HCT116 (cell line): ENCODE measurements around the gene KIAA1328. TPM values are rescaled to one million over a fixed set of nuclear protein-coding genes. Genes with fewer than 3 reads are reported as not detected.

Experiments
- ATAC-seq: fragments of 200-7000 bp; cut with Tn5 transposase; 2 replicates; pipeline ENCODE4 v1.9.1; 2020; ENCODE audit warnings: mild to moderate bottlenecking, moderate library complexity
- BruUV-seq: library from RNA; stranded (reverse); fragments of 400-500 nt; replicated peaks from 2 replicates; lab custom pipeline; 2021; lab: Mats Ljungman, UMichigan
- CTCF ChIA-PET: fragments of 300-600 bp; sonication (Branson Sonifier 250); formaldehyde crosslinking; loops from one replicate; lab custom pipeline; 2021; ENCODE audit warnings: antibody characterized with exemption; lab: Charles Lee
- POLR2A ChIA-PET: fragments of 300-600, 350-600 bp; sonication (Branson Sonifier 250); formaldehyde crosslinking; loops from one replicate; lab custom pipeline; 2021; ENCODE audit warnings: antibody characterized with exemption; lab: Charles Lee
- RAD21 ChIA-PET, 2 experiments: fragments of 300-600 bp; sonication (Branson Sonifier 250); formaldehyde crosslinking; loops; one replicate each; lab custom pipeline; 2023; ENCODE audit warnings: low total read pairs in 2 of 2; ENCODE audit not compliant: uncharacterized antibody in 2 of 2, unreplicated experiment in 2 of 2, low non-redundant PET in 1 of 2; lab: Charles Lee
- DNase-seq: peaks from one replicate; pipeline ENCODE4 v3.0.0-alpha.2; 2010; ENCODE audit warnings: low read depth, low spot score
- H2AFZ ChIP-seq: fragments of 200-600 bp; shearing (Covaris generic), sonication (generic); 2 replicates; pipeline ENCODE4 v1.6.1; 2017; ENCODE audit warnings: low read depth, mixed run types, mixed read lengths, antibody characterized with exemption, low read length; ENCODE audit not compliant: poor library complexity, severe bottlenecking
- H3K27ac ChIP-seq: 2 replicates; pipeline ENCODE4 v1.5.1; 2012; ENCODE audit warnings: low read depth, low read length
- H3K27me3 ChIP-seq: fragments of 200-600 bp; sonication (generic); 2 replicates; pipeline ENCODE4 v1.6.1; 2016; ENCODE audit warnings: mixed run types, low read length, mixed read lengths; ENCODE audit not compliant: insufficient read depth
- H3K36me3 ChIP-seq, 2 experiments: fragments of 200-500 bp in 1 of 2; fragments of 200-600 bp in 1 of 2; sonication (Bioruptor generic) in 1 of 2; sonication (generic) in 1 of 2; 2 replicates each; pipeline versions ENCODE4 v1.5.1 to v1.6.1; 2014 to 2016; ENCODE audit warnings: low read length in 2 of 2, inconsistent platforms in 1 of 2, mixed read lengths in 1 of 2, mixed run types in 1 of 2; ENCODE audit not compliant: insufficient read depth in 2 of 2, control insufficient read depth in 1 of 2
- H3K4me1 ChIP-seq, 2 experiments: fragments of 200-600 bp in 1 of 2; sonication (generic) in 1 of 2; 2 replicates each; pipeline versions ENCODE4 v1.5.1 to v1.6.1; 2012 to 2017; ENCODE audit warnings: low read length in 2 of 2, inconsistent platforms in 1 of 2, mild to moderate bottlenecking in 1 of 2, mixed read lengths in 1 of 2, mixed run types in 1 of 2, moderate library complexity in 1 of 2; ENCODE audit not compliant: insufficient read depth in 2 of 2, control insufficient read depth in 1 of 2
- H3K4me2 ChIP-seq: fragments of 200-600 bp; sonication (generic); 2 replicates; pipeline ENCODE4 v1.6.1; 2017; ENCODE audit warnings: mixed run types, low read length, mixed read lengths
- H3K4me3 ChIP-seq, 2 experiments: fragments of 200-600 bp in 1 of 2; sonication (generic) in 1 of 2; replicated peaks in 1 of 2; 2 replicates each; pipeline ENCODE4 v1.5.1; 2011 to 2016; ENCODE audit warnings: low read length in 2 of 2, control low read depth in 1 of 2, low read depth in 1 of 2, mild to moderate bottlenecking in 1 of 2, mixed read lengths in 1 of 2, mixed run types in 1 of 2
- H3K79me2 ChIP-seq: fragments of 200-600 bp; sonication (generic); 2 replicates; pipeline ENCODE4 v1.6.1; 2017; ENCODE audit warnings: mild to moderate bottlenecking, mixed run types, low read length, moderate library complexity, mixed read lengths; ENCODE audit not compliant: insufficient read depth
- H3K9ac ChIP-seq: fragments of 200-600 bp; sonication (generic); 2 replicates; pipeline ENCODE4 v1.6.1; 2016; ENCODE audit warnings: low read length, mixed read lengths
- H3K9me2 ChIP-seq: fragments of 200-600 bp; sonication (generic), shearing (Covaris generic); 2 replicates; pipeline ENCODE4 v1.6.1; 2017; ENCODE audit warnings: mixed run types, mild to moderate bottlenecking, moderate library complexity; ENCODE audit not compliant: insufficient read depth
- H3K9me3 ChIP-seq, 2 experiments: fragments of 200-500 bp in 1 of 2; fragments of 200-600 bp in 1 of 2; sonication (Bioruptor generic) in 1 of 2; sonication (generic) in 1 of 2; 2 replicates each; pipeline ENCODE4 v1.6.1; 2014 to 2017; ENCODE audit warnings: low read length in 2 of 2, mixed read lengths in 2 of 2, inconsistent platforms in 1 of 2, low read depth in 1 of 2, mild to moderate bottlenecking in 1 of 2, mixed run types in 1 of 2, moderate library complexity in 1 of 2; ENCODE audit not compliant: control insufficient read depth in 1 of 2, insufficient read depth in 1 of 2
- H4K20me1 ChIP-seq: fragments of 200-600 bp; sonication (generic), shearing (Covaris generic); 2 replicates; pipeline ENCODE4 v1.6.1; 2017; ENCODE audit warnings: mixed run types, mild to moderate bottlenecking, moderate library complexity; ENCODE audit not compliant: insufficient read depth
- CEBPB ChIP-seq: IDR thresholded peaks from 2 replicates; pipeline ENCODE4 v1.6.1; 2012; ENCODE audit warnings: low read depth
- EGR1 ChIP-seq: IDR thresholded peaks from 2 replicates; pipeline ENCODE4 v1.6.1; 2012; ENCODE audit warnings: low read depth
- ELF1 ChIP-seq: IDR thresholded peaks from 2 replicates; pipeline ENCODE4 v1.6.1; 2012; ENCODE audit warnings: low read depth, borderline replicate concordance
- EZH2 ChIP-seq: fragments of 200-600 bp; sonication (generic); IDR thresholded peaks from 2 replicates; pipeline ENCODE4 v1.6.1; 2017; ENCODE audit warnings: antibody characterized with exemption, mixed run types
- EZH2phosphoT487 ChIP-seq: fragments of 200-600 bp; IDR thresholded peaks from 2 replicates; pipeline ENCODE4 v1.6.1; 2018; ENCODE audit warnings: antibody characterized with exemption, borderline replicate concordance
- FOSL1 ChIP-seq: IDR thresholded peaks from 2 replicates; pipeline ENCODE4 v1.6.1; 2012; ENCODE audit warnings: low read depth
- JUND ChIP-seq: IDR thresholded peaks from 2 replicates; pipeline ENCODE4 v1.6.1; 2012
- POLR2A ChIP-seq: IDR thresholded peaks from 2 replicates; pipeline ENCODE4 v1.7.0; 2011; ENCODE audit warnings: borderline replicate concordance; ENCODE audit not compliant: insufficient read depth, insufficient read length; ENCODE audit errors: extremely low read depth
- POLR2AphosphoS5 ChIP-seq: IDR thresholded peaks from 2 replicates; pipeline ENCODE4 v1.6.1; 2011; ENCODE audit warnings: mild to moderate bottlenecking, low read depth, low read length, moderate library complexity
- RAD21 ChIP-seq: IDR thresholded peaks from 2 replicates; pipeline ENCODE4 v1.6.1; 2012; ENCODE audit warnings: low read depth, mild to moderate bottlenecking
- SIN3A ChIP-seq: IDR thresholded peaks from 2 replicates; pipeline ENCODE4 v1.6.1; 2012; ENCODE audit warnings: low read depth
- ZNF274 ChIP-seq: fragments of 200-500 bp; sonication (Bioruptor generic); IDR thresholded peaks from 2 replicates; pipeline ENCODE4 v1.6.1; 2014; ENCODE audit warnings: mild to moderate bottlenecking, low read depth, low read length, inconsistent platforms
- intact Hi-C: fragments of 100-400 bp; cut with micrococcal nuclease; formaldehyde crosslinking; loops from 2 replicates; pipeline ENCODE4 v1.10.0; 2022
- total RNA-seq: library from RNA; stranded (reverse); gene quantifications from one replicate; pipeline ENCODE4 v1.2.1, GENCODE V29; 2021; ENCODE audit not compliant: unreplicated experiment
- TF ChIP-seq, protein P1 (sequence below): IDR thresholded peaks from 2 replicates; pipeline ENCODE4 v1.6.1; 2011; ENCODE audit warnings: mild to moderate bottlenecking, low read length, moderate library complexity; ENCODE audit not compliant: insufficient replicate concordance; ENCODE audit errors: extremely low read depth
- TF ChIP-seq, protein P2 (sequence below), 3 experiments: fragments of 200-600 bp in 1 of 3; sonication (generic) in 1 of 3; IDR thresholded peaks in 2 of 3; conservative IDR thresholded peaks in 1 of 3; 2 replicates each; pipeline ENCODE4 v1.5.1; 2012 to 2017; ENCODE audit warnings: low read depth in 2 of 3, low read length in 2 of 3, antibody characterized with exemption in 1 of 3, borderline replicate concordance in 1 of 3, control low read depth in 1 of 3, mild to moderate bottlenecking in 1 of 3, mixed read lengths in 1 of 3, mixed run types in 1 of 3, moderate library complexity in 1 of 3; ENCODE audit not compliant: insufficient read depth in 1 of 3
- TF ChIP-seq, protein P3 (sequence below): IDR thresholded peaks from 2 replicates; pipeline ENCODE4 v1.6.1; 2012
- TF ChIP-seq, protein P4 (sequence below): IDR thresholded peaks from 2 replicates; pipeline ENCODE4 v1.6.1; 2012

KIAA1328 gene
- total RNA-seq, 1 experiment from 2014 or later: 5.2 TPM

DNA sequence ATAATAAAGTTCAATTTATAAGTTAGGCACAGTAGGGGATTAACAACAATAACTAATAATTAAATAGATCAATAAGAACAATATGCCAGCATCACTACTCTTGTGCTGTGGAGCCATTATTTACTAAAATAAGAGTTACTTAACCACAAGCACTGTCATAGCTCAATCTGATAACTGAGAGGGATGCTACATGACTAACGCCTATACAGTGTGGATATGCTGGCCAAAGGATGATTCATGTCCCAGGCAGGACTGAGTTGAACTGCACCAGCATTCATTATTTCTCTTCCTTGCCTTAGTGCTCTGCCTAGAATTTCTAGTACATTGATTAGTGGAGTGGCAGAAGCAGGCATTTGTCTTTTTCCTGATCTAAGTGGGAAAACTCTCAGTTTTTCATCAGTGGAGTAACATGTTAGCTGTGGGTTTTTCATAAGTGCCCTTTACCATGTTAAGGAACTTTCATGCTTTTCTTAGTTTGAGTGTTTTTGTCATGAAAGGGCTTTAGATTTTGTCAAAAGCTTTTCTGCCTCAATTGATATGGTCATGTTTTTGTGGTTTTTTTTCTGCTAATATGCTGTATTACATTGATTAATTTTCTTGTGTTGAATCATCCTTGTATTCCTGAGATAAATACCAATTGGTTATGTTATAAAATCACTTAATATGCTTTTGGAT, 21.7 kb downstream of the KIAA1328 start (continued):
- TF ChIP-seq, protein P1, sequence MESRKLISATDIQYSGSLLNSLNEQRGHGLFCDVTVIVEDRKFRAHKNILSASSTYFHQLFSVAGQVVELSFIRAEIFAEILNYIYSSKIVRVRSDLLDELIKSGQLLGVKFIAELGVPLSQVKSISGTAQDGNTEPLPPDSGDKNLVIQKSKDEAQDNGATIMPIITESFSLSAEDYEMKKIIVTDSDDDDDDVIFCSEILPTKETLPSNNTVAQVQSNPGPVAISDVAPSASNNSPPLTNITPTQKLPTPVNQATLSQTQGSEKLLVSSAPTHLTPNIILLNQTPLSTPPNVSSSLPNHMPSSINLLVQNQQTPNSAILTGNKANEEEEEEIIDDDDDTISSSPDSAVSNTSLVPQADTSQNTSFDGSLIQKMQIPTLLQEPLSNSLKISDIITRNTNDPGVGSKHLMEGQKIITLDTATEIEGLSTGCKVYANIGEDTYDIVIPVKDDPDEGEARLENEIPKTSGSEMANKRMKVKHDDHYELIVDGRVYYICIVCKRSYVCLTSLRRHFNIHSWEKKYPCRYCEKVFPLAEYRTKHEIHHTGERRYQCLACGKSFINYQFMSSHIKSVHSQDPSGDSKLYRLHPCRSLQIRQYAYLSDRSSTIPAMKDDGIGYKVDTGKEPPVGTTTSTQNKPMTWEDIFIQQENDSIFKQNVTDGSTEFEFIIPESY: no peak
- no peak for TF ChIP-seq EZH2phosphoT487
- TF ChIP-seq, all 23 proteins: peak for 0

DNA sequence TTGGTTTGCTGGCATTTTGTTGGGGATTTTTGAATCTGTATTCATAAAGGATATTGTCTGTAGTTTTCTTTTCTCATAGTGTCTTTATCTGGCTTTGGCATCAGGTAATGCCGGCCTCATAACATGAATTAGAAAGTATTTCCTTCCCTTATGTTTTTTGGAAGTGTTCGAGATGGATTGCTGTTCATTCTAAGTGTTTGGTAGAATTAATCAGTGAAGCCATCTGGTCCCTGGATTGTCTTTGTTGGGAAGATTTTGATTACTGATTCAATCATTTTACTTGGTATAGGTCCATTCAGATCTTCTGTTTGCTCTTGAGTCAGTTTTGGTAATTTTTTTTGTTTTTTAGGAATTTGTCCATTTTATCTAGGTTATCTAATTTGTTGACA, 22.3 kb downstream of the KIAA1328 start:
- ChIA-PET POLR2A (no interaction called here), RAD21 (no interaction called here), CTCF (no interaction called here)
- ATAC-seq (no peak), DNase-seq (no peak)
- no peaks in the 10 kb centered on the region for H3K9me2 ChIP-seq
- no peaks in the 10 kb centered on the region for H4K20me1 ChIP-seq
- no peak overlapping the region for H3K4me3 ChIP-seq
- H3K9me3 ChIP-seq: no peaks in the 10 kb centered on the region; a peak in 1 of 4 replicates
- H3K9ac ChIP-seq: no peak overlapping the region
- no peaks in the 10 kb centered on the region for H3K27me3 ChIP-seq
- intact Hi-C loops: no loop called here
- H3K4me1 ChIP-seq: peaks cover 0 to 3% of the 10 kb centered on the region in 2 experiments; a peak in 1 of 4 replicates
- H3K79me2 ChIP-seq: no peaks in the 10 kb centered on the region
- H3K36me3 ChIP-seq: no peaks in the 10 kb centered on the region
- no peak overlapping the region for H2AFZ ChIP-seq
- no peak overlapping the region for H3K4me2 ChIP-seq
- no TSS peak for BruUV-seq
- H3K27ac ChIP-seq: no peak overlapping the region
- TF ChIP-seq POLR2A (no peak), EZH2phosphoT487 (no peak), ELF1 (no peak), RAD21 (no peak), ZNF274 (no peak), EZH2 (no peak), CEBPB (no peak), FOSL1 (no peak), POLR2AphosphoS5 (no peak), EGR1 (no peak), JUND (no peak), SIN3A (no peak)
- TF ChIP-seq, protein P2, sequence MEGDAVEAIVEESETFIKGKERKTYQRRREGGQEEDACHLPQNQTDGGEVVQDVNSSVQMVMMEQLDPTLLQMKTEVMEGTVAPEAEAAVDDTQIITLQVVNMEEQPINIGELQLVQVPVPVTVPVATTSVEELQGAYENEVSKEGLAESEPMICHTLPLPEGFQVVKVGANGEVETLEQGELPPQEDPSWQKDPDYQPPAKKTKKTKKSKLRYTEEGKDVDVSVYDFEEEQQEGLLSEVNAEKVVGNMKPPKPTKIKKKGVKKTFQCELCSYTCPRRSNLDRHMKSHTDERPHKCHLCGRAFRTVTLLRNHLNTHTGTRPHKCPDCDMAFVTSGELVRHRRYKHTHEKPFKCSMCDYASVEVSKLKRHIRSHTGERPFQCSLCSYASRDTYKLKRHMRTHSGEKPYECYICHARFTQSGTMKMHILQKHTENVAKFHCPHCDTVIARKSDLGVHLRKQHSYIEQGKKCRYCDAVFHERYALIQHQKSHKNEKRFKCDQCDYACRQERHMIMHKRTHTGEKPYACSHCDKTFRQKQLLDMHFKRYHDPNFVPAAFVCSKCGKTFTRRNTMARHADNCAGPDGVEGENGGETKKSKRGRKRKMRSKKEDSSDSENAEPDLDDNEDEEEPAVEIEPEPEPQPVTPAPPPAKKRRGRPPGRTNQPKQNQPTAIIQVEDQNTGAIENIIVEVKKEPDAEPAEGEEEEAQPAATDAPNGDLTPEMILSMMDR (IDR thresholded peaks at IDR 0.05 in 2 of 3, conservative IDR thresholded peaks at IDR 0.05 in 1 of 3; ENCODE audit: borderline replicate concordance in 1 of 3, insufficient read depth in 1 of 3, low read depth in 2 of 3, low read length in 2 of 3): no peak
- TF ChIP-seq, protein P1: no peak
- TF ChIP-seq, protein P3, sequence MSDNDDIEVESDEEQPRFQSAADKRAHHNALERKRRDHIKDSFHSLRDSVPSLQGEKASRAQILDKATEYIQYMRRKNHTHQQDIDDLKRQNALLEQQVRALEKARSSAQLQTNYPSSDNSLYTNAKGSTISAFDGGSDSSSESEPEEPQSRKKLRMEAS: no peak
- TF ChIP-seq, protein P4, sequence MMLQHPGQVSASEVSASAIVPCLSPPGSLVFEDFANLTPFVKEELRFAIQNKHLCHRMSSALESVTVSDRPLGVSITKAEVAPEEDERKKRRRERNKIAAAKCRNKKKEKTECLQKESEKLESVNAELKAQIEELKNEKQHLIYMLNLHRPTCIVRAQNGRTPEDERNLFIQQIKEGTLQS: no peak
